ENCODE measurements around the gene CAP2.
"Not testable (repeated sequence)": the region's sequence is repeated elsewhere in the genome, so short reads cannot be mapped to it uniquely, and the experiment has no call there.

The CAP2 gene

GRCh38 chr6:17501982-17502704 lies 108.7 kb downstream of the CAP2 start:
- DNase-seq (ENCODE audit: low spot score), result no peak

- no peak for DNase-seq (ENCODE audit: low spot score)
Measured at GRCh38 chr6:17503051-17503450, 109.7 kb downstream of the CAP2 start.

- DNase-seq (ENCODE audit: low spot score), result no peak
Measured at GRCh38 chr6:17504005-17504404, 110.6 kb downstream of the CAP2 start.

- no peak for DNase-seq (ENCODE audit: low spot score)
Measured at GRCh38 chr6:17505062-17505476, 111.7 kb downstream of the CAP2 start.

GRCh38 chr6:17505767-17506280 lies 112.4 kb downstream of the CAP2 start:
- no peak for DNase-seq (ENCODE audit: low spot score)

GRCh38 chr6:17506531-17506930 lies 113.1 kb downstream of the CAP2 start:
- no peak for DNase-seq (ENCODE audit: low spot score)

- DNase-seq (ENCODE audit: low spot score), result no peak
Measured at GRCh38 chr6:17506962-17507361, 113.6 kb downstream of the CAP2 start.

GRCh38 chr6:17511084-17511483 lies 117.7 kb downstream of the CAP2 start:
- no peak for DNase-seq (ENCODE audit: low spot score)

- DNase-seq (ENCODE audit: low spot score), result no peak
Measured at GRCh38 chr6:17511580-17511979, 118.2 kb downstream of the CAP2 start.

GRCh38 chr6:17519120-17519519 lies 125.7 kb downstream of the CAP2 start:
- no peak for DNase-seq (ENCODE audit: low spot score)

- no peak for DNase-seq (ENCODE audit: low spot score)
Measured at GRCh38 chr6:17525637-17526036, 132.2 kb downstream of the CAP2 start.

GRCh38 chr6:17527076-17527475 lies 133.7 kb downstream of the CAP2 start:
- no peak for DNase-seq (ENCODE audit: low spot score)

GRCh38 chr6:17530321-17530835 lies 137.0 kb downstream of the CAP2 start:
- DNase-seq (ENCODE audit: low spot score), result no peak

- no peak for DNase-seq (ENCODE audit: low spot score)
Measured at GRCh38 chr6:17536586-17536985, 143.2 kb downstream of the CAP2 start.

- DNase-seq (ENCODE audit: low spot score), result no peak
Measured at GRCh38 chr6:17542243-17542642, 148.8 kb downstream of the CAP2 start.

GRCh38 chr6:17545681-17546080 lies 152.3 kb downstream of the CAP2 start:
- not testable (repeated sequence) for DNase-seq (ENCODE audit: low spot score)

GRCh38 chr6:17551383-17551958 lies 158.1 kb downstream of the CAP2 start:
- no peak for DNase-seq (ENCODE audit: low spot score)

- no peak for DNase-seq (ENCODE audit: low spot score)
Measured at GRCh38 chr6:17552861-17553260, 159.5 kb downstream of the CAP2 start.

- no peak for DNase-seq (ENCODE audit: low spot score)
Measured at GRCh38 chr6:17556014-17556413, 162.6 kb downstream of the CAP2 start.

- no peak for DNase-seq (ENCODE audit: low spot score)
Measured at GRCh38 chr6:17562636-17563035, 169.2 kb downstream of the CAP2 start.

GRCh38 chr6:17565399-17565798 lies 172.0 kb downstream of the CAP2 start:
- DNase-seq (ENCODE audit: low spot score), result no peak

- DNase-seq (ENCODE audit: low spot score), result no peak
Measured at GRCh38 chr6:17574866-17575560, 181.6 kb downstream of the CAP2 start.

GRCh38 chr6:17577059-17577458 lies 183.7 kb downstream of the CAP2 start:
- DNase-seq (ENCODE audit: low spot score), result no peak
